GM19351 (cell line): ENCODE results near the gene TIMELESS.
A peak's percentile ranks its signal among the peaks of the same experiment; 100 is the strongest.
"Not testable (repeated sequence)": the region's sequence is repeated elsewhere in the genome, so short reads cannot be mapped to it uniquely, and the experiment has no call there.

Experiments
- ATAC-seq: cut with Tn5 transposase; IDR thresholded peaks from one replicate; pipeline ENCODE4 v1.9.1; 2021; ENCODE audit warnings: mild to moderate bottlenecking, moderate library complexity; ENCODE audit not compliant: unreplicated experiment

TIMELESS gene

GRCh38 chr12:56469007-56469930, 20.0 kb upstream of the TIMELESS start:
- no peak for ATAC-seq

- ATAC-seq = peak; percentile 89
Measured at GRCh38 chr12:56468216-56469006, 19.2 kb upstream of the TIMELESS start, which contains the start of gene SPRYD4. Gene SPRYD4 (plus strand): TSS chr12:56468578. CDS start chr12:56468592, 14 bp downstream.

- ATAC-seq = no peak
Measured at GRCh38 chr12:56462565-56462964, 13.3 kb upstream of the TIMELESS start.

- no peak for ATAC-seq
Measured at GRCh38 chr12:56461235-56462159, 12.3 kb upstream of the TIMELESS start.

DNA sequence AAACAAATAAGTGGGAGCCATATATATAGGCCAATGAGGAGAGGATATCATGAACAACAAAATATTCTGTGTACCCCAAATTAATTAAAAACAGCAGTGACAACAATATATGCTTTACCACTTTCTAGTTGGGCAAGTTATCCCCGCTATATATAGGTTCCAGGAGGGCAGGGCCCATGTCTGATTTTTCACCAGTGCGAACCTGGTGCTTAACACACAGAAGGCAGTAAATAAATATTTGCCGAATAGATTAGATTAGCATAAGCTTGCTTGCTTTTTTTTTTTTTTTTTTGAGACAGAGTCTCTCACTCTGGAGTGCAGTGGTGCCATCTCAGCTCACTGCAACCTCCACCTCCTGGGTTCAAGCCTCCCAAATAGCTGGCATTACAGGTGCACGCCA, 8.6 kb upstream of the TIMELESS start:
- ATAC-seq = no peak

DNA sequence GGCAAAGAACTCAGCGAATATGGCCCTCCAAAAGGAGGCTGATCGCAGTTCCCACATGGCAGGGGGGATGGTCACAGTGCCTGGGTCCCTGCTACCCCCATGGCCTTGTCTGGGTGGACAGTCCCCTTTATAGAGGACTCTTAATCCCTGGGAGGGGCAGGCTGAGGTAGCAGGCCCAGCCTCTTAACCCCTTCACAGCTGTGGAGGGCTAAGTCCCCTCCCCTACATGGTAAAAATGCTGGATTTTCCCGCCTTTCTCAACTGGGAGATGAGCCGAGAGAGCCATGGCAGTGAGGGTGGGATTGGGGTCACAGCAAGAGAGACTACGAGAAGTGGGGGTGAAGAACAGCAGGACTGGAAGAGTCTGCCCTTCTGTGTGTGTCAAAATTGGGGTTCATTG, 5.3 kb upstream of the TIMELESS start, which contains the start of gene MIP:
MIP (minus strand) TSS at position 101 of the 400 bp plus-strand sequence; CDS start at position 57, 44 bp downstream.
- no peak for ATAC-seq

DNA sequence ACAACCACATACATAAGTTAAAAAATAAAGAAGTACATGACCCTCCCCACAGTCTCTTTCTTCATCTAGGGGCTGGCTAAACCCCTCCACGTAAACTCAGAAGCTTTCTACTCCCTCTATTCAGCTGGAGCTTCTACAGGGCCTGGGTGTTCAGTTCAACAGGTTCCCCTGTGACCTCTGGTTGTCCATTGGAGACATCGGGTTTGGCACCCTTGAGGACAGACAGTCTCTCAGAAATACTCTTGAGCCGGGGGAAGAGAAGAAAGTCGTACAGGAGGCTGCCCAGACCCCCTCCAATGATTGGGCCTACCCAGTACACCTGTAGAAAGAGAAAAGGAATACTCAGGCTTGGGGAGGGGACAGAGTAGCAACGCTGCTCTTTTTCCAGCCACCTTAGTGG, 1.9 kb upstream of the TIMELESS start:
- no peak for ATAC-seq

DNA sequence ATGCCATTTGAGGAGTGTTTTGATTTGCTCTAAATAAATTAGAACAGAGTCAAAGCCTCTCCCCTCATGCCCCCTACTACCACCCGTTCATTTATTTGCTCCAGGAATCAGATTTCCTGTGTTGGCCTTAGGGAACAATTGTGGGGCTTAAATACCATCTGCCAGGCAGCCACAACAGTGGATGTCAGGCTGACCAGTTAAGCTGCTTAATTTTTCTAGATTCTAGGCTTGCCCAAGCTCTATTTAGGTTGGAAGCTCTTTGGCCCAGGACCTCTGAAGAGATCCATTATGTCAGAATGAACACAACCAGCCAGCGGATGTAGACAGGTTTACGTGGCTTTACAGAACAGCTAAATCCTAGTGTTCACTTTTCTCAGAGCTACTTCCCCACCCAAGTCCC, 1.0 kb upstream of the TIMELESS start:
- ATAC-seq = no peak

GRCh38 chr12:56449622-56449984, 377 bp upstream of the TIMELESS start:
- ATAC-seq = no peak

DNA sequence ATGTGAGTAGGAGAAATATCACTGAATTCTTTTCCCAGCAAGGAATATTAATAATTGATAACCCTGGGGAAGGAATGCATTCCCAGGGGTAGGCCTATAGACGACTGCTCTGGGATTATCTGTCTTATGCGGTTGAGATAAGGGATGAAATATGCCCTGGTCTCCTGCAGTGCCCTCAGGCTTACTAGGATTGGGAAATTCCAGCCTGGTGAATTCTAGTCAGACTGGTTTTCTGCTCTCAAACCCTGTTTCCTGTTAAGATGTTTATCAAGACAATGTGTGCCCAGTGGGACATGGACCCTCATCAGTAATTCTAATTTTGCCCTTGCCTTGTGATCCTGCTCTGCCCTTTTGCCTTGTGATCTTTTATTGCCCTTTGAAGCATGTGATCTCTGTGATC, 6.0 kb downstream of the TIMELESS start:
- ATAC-seq = not testable (repeated sequence)

DNA sequence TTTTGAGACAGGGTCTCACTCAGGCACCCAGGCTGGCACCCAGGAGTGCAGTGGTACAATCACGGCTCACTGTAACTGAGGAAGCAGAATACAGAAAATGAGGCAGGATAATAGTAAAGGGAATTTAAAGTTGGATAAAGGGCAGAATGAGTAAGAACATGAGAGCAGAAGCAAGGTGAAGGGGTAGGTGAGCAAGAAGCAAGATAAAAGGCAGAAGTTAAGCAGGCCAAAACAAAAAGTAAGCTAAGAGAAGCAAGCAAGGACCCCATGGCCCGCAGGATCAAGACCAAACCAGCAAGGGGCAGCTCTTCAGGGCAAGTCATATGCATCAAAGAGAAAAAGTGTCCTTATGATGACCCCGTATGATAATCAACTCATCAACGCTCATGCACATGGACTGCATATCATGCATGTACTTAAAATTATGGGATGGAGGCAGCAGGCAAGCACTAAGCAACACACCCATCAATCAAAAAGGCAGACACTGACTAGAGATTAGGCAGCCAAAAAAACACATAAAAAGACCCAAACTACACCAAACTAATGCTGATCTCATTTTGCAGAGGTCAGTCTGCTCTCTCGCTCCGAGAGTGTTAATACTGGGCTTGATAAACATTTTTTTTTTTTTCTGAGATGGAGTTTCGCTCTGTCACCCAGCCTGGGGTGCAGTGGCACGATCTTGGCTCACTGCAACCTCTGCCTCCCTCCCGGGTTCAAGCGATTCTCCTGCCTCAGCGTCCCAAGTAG, 11.6 kb downstream of the TIMELESS start:
- no peak for ATAC-seq

DNA sequence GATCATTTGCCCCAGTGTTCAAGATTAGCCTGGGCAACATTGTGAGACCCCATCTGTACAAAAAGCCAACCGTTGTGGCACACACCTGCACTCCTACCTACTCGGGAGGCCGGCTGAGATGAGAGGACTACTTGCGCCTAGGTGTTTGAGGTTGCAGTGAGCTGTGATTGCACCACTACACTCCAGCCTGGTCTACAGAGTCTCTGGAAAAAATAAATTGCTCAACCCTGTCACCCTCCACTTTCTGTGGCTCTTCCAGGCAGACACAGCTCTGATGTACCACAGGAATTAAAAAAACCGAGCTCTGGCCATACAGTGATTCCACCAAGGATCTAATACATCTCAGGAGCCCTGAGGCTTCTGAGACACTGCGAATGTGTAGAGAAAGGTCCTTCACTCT, 14.4 kb downstream of the TIMELESS start:
- no peak for ATAC-seq

DNA sequence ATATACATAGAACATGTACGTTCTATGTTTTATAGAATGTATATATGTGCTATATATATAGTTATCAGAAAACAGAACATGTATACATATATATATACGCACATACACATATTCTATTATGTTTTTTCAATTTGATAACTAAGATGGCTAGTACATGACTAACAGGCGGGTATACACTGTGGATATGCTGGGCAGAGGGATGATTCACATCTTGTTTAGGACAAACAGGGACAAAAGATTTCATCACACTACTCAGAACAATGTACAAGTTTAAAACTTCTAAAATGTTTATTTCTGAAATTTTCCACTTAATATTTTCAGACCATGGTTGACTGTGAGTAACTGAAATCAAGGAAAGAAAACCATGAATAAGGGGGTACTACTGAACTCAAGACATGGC, 17.4 kb downstream of the TIMELESS start:
- ATAC-seq = no peak

- ATAC-seq = no peak
Measured at GRCh38 chr12:56431288-56431687, 17.9 kb downstream of the TIMELESS start.

GRCh38 chr12:56425940-56426438, 23.2 kb downstream of the TIMELESS start:
- ATAC-seq = no peak

DNA sequence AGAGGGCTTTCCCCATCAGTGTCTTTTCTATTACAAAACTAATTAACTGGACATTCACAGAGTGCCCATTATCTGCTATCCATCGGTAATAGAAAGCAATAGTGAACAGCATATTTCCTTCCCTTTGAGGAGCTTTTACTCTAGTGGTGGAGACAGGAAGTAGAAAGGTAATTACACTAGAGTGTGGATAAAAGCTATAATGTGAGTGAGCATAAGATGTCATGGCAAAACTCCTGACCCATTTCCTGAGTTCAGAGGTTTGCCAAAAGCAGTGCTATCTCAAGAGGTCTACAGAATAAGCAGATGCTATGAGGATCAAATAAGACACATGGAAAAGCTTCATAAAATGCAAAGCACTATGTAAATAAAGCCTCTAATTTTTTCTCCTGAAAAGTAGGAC, 24.0 kb downstream of the TIMELESS start:
- no peak for ATAC-seq

- no peak for ATAC-seq
Measured at GRCh38 chr12:56420411-56420810, 28.8 kb downstream of the TIMELESS start.

DNA sequence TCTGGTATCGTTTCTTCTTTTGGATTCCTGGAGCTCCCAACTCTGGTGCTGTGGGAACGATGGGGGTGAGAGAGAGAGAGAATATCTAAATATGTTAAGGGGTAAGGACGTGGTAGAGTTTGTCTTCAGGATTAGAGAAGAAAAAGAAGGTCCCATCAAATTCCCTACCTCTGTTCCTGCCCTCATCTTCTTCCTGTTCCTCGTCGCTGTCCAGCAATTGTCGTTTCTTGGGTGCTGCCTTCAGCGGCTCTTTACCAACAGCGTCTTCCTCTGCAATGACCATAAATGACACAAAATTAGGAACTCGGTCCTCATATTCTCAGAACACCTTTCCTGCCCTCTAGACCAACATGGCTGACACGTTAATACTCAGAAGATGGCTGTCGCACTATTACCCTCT, 31.5 kb downstream of the TIMELESS start:
- no peak for ATAC-seq

DNA sequence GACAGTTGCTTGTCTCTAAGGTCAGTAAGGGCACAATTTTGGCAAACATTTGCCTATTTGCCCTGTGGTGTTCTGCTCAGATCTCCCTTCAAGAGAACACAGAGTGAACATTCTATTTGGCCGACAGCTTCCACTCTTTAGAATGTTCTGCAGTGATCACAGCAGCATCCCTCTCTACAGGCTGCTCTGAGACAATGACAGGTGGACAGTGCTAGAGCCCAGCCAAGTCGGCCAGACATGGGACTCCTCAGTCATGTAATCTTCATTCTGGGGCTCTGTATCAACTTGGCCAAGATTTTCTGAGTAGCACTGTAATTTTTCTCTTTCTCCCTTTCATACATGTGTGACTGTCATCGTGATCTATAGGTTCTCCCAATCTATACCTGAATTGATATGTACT, 34.8 kb downstream of the TIMELESS start:
- ATAC-seq = no peak

GRCh38 chr12:56413392-56413791, 35.8 kb downstream of the TIMELESS start:
- ATAC-seq = no peak
